Gastrocnemius medialis (tissue), 4 donors: ENCODE measurements around the gene C1QC. TPM values are rescaled to one million over a fixed set of nuclear protein-coding genes. Genes with fewer than 3 reads are reported as not detected.

Source experiments
- ATAC-seq, 2 donors: fragments of 150-250 bp; one replicate each; pipeline ENCODE4 v1.9.1; 2016
- DNase-seq, 2 donors: peaks; one replicate each; pipeline ENCODE4 v3.0.0-alpha.2; 2019
- H3K27ac ChIP-seq, 4 donors: fragments of 200-600 bp; sonication (generic); 1 replicate in 1 of 4; 2 replicates in 3 of 4; pipeline ENCODE4 v1.5.1; 2016 to 2018; ENCODE audit warnings: mild to moderate bottlenecking in 2 of 4, moderate library complexity in 1 of 4
- H3K27me3 ChIP-seq, 3 donors: fragments of 200-600 bp; sonication (generic) in 2 of 3; 1 replicate in 1 of 3; 2 replicates in 2 of 3; pipeline versions ENCODE4 v1.5.1 to v1.6.0; 2016 to 2019; ENCODE audit warnings: mild to moderate bottlenecking in 1 of 3, moderate library complexity in 1 of 3
- H3K36me3 ChIP-seq, 2 donors: fragments of 200-600 bp; sonication (generic) in 1 of 2; one replicate each; pipeline ENCODE4 v1.5.1; 2017 to 2018
- H3K4me1 ChIP-seq, 2 donors: fragments of 200-600 bp; sonication (generic) in 1 of 2; one replicate each; pipeline ENCODE4 v1.5.1; 2016 to 2017; ENCODE audit warnings: mild to moderate bottlenecking in 2 of 2
- H3K4me3 ChIP-seq, 4 donors: fragments of 200-600 bp; sonication (generic) in 3 of 4; 1 replicate in 1 of 4; 2 replicates in 3 of 4; pipeline ENCODE4 v1.5.1; 2016 to 2019; ENCODE audit warnings: mild to moderate bottlenecking in 2 of 4
- H3K9me3 ChIP-seq, 3 donors: fragments of 200-600 bp; sonication (generic) in 2 of 3; 1 replicate in 1 of 3; 2 replicates in 2 of 3; pipeline ENCODE4 v1.5.1; 2016 to 2019
- CTCF ChIP-seq, 5 experiments: fragments of 450-650 bp in 3 of 5; fragments of 200-600 bp in 2 of 5; sonication (generic) in 2 of 5; IDR thresholded peaks in 4 of 5; conservative IDR thresholded peaks in 1 of 5; 1 replicate in 4 of 5; 2 replicates in 1 of 5; pipeline ENCODE4 v1.5.1; 2016 to 2019; ENCODE audit warnings: antibody characterized with exemption in 5 of 5, mild to moderate bottlenecking in 3 of 5, moderate library complexity in 3 of 5
- POLR2A ChIP-seq, 2 donors: fragments of 450-650 bp; IDR thresholded peaks; one replicate each; pipeline ENCODE4 v1.6.1; 2017; ENCODE audit warnings: antibody characterized with exemption in 2 of 2, mild to moderate bottlenecking in 2 of 2, moderate library complexity in 2 of 2
- in situ Hi-C, 4 donors: fragments of 200-750 bp; cut with MboI; loops; one replicate each; pipeline versions ENCODE4 v1.15.0 to v1.8.0; 2017; ENCODE audit warnings: low sequenced_read_pairs in 4 of 4
- intact Hi-C: fragments of 100-400 bp; cut with DNase I; formaldehyde crosslinking; loops from one replicate; pipeline ENCODE4 v1.15.1; 2023; ENCODE audit warnings: low total_unique reads
- total RNA-seq, 4 donors: library from RNA; depleted of rRNA; stranded (reverse); fragments of >200 nt; gene quantifications; one replicate each; pipeline versions ENCODE4 v1.1.0 to v1.2.3, GENCODE V29; 2016

C1QC gene
- total RNA-seq, 4 donors from 2014 or later: 12.9 to 66.3 (median 33.5) TPM

DNA sequence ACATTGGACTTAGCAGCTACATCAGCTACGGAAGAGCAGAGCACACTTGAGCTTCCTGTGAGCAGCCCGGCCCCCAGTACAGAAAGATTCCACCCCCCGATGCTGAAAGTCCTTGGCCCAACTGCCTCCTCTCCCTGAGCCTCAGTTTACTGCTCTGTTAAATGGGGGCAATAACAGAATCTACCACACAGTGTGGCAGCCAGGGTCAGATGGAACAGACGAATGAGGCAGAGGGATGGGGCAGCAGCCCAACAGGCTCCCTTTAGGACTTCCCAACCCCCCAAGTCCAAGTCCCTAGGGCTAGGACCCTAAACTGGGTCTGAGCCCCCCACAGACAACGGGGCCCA is 29.9 kb upstream of the C1QC start:
- H3K9me3 ChIP-seq: no peaks in the 10 kb centered on the region
- H3K36me3 ChIP-seq: no peaks in the 10 kb centered on the region
- peaks cover 31 to 48% (median 46%) of the 10 kb centered on the region in 3 donors for H3K27me3 ChIP-seq
- intact Hi-C loops: no loop called here
- in situ Hi-C loops: no loop called here
- H3K27ac ChIP-seq: no peak overlapping the region
- DNase-seq (no peak), ATAC-seq (no peak)
- TF ChIP-seq CTCF (IDR thresholded peaks at IDR 0.05 in 4 of 5, conservative IDR thresholded peaks at IDR 0.05 in 1 of 5): no peak
- no peak for TF ChIP-seq POLR2A (IDR thresholded peaks at IDR 0.05)
- no peaks in the 10 kb centered on the region for H3K4me1 ChIP-seq
- no peak overlapping the region for H3K4me3 ChIP-seq

DNA sequence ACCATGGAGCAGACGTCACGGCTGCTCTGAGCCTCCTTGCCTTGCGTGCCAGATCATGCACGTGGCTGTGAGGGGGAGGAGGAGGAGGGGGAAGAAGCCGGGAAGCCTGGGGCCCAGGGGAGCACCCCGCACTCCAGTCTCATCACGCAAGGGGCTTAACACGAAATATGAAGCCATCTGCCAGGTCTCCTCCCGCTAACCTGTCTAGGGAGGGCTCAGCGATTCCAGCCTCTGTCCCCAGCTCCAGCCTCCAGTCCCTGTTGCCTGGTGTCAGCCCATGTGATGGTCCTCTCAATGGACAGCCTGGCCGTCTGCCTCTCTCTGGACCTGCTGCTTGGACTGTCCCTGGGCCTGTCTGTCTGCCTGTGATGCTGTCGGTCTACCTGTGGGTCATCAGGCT is 29.5 kb upstream of the C1QC start:
- Histone ChIP-seq H3K27me3 (peaks cover 31 to 48% (median 42%) of the 10 kb centered on the region in 3 donors), H3K36me3 (no peaks in the 10 kb centered on the region), H3K9me3 (no peaks in the 10 kb centered on the region), H3K27ac (no peak overlapping the region), H3K4me1 (no peaks in the 10 kb centered on the region), H3K4me3 (no peak overlapping the region)
- DNase-seq (no peak), ATAC-seq (no peak)
- in situ Hi-C loops (no loop called here), intact Hi-C loops (no loop called here)
- no peak for TF ChIP-seq POLR2A (IDR thresholded peaks at IDR 0.05)
- TF ChIP-seq CTCF (IDR thresholded peaks at IDR 0.05 in 4 of 5, conservative IDR thresholded peaks at IDR 0.05 in 1 of 5): no peak

DNA sequence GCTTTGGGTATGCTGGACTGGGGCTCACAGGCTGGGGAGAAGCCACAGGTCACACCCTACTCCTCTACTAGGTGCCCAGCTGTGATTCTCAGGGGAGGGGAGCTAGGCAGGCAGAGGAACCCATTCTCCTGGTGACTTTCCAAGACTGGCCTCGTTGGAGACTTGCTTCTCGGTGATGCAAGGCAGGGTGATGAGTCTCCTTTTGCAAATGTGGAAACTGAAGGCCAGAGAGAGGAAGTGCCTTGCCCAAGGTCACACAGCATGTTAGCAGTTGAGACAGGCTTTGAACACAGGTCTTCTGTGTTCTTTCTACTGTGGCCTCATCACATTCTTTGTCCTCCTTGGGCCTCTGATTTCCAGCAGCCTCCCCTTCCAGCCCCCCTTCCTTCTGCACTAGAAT is 27.5 kb upstream of the C1QC start:
- peaks cover 36 to 55% (median 51%) of the 10 kb centered on the region in 3 donors for H3K27me3 ChIP-seq
- in situ Hi-C loops (no loop called here), intact Hi-C loops (no loop called here)
- TF ChIP-seq CTCF (IDR thresholded peaks at IDR 0.05 in 4 of 5, conservative IDR thresholded peaks at IDR 0.05 in 1 of 5): no peak
- no peak for TF ChIP-seq POLR2A (IDR thresholded peaks at IDR 0.05)
- H3K9me3 ChIP-seq: no peaks in the 10 kb centered on the region
- no peaks in the 10 kb centered on the region for H3K36me3 ChIP-seq
- no peak overlapping the region for H3K27ac ChIP-seq
- H3K4me3 ChIP-seq: no peak overlapping the region
- no peaks in the 10 kb centered on the region for H3K4me1 ChIP-seq
- ATAC-seq (no peak), DNase-seq (no peak)

GRCh38 chr1:22616571-22616970 is 26.9 kb upstream of the C1QC start:
- ATAC-seq (no peak), DNase-seq (no peak)
- in situ Hi-C loops (no loop called here), intact Hi-C loops (no loop called here)
- H3K4me1 ChIP-seq: no peaks in the 10 kb centered on the region
- H3K4me3 ChIP-seq: no peak overlapping the region
- no peak overlapping the region for H3K27ac ChIP-seq
- no peaks in the 10 kb centered on the region for H3K9me3 ChIP-seq
- TF ChIP-seq CTCF (IDR thresholded peaks at IDR 0.05 in 4 of 5, conservative IDR thresholded peaks at IDR 0.05 in 1 of 5) (no peak), POLR2A (IDR thresholded peaks at IDR 0.05) (no peak)
- no peaks in the 10 kb centered on the region for H3K36me3 ChIP-seq
- peaks cover 39 to 55% (median 53%) of the 10 kb centered on the region in 3 donors for H3K27me3 ChIP-seq

GRCh38 chr1:22618056-22618455 is 25.4 kb upstream of the C1QC start:
- DNase-seq: no peak
- Histone ChIP-seq H3K27ac (no peak overlapping the region), H3K4me3 (no peak overlapping the region), H3K27me3 (peaks cover 45 to 55% (median 53%) of the 10 kb centered on the region in 3 donors), H3K36me3 (no peaks in the 10 kb centered on the region), H3K9me3 (no peaks in the 10 kb centered on the region), H3K4me1 (no peaks in the 10 kb centered on the region)
- TF ChIP-seq CTCF (IDR thresholded peaks at IDR 0.05 in 4 of 5, conservative IDR thresholded peaks at IDR 0.05 in 1 of 5) (no peak), POLR2A (IDR thresholded peaks at IDR 0.05) (no peak)
- intact Hi-C loops (no loop called here), in situ Hi-C loops (no loop called here)
- no peak for ATAC-seq
